Measurements from ENCODE around the gene ITGA11. TPM values are rescaled to one million over a fixed set of nuclear protein-coding genes. Genes with fewer than 3 reads are reported as not detected.

ITGA11 gene
- total RNA-seq, 4 donors from 2014 or later: 0.83 to 3.6 (median 2.0) TPM

DNA sequence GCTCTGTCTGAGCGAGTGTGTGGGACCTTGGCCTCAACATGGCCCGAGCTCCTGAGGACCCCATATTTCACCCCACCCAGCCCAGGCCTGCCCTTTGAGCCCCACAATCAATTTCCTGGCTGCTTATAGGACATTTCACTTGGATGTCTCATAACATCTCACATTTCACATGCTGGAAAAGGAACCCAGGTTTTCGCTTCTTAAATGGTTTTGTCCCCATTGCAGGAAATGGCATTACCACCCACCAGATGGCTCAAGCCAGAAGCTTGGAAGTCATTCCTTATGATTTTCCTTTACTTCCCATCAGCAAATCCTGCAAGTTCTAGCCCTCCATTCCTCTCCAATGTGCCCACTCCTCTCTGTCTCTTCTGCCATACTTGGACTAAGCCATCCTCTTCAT, 14.9 kb downstream of the ITGA11 start:
- TF ChIP-seq EP300 (IDR thresholded peaks at IDR 0.05): no peak
- TF ChIP-seq POLR2AphosphoS5 (IDR thresholded peaks at IDR 0.05): no peak
- TF ChIP-seq POLR2A (IDR thresholded peaks at IDR 0.05): no peak
- TF ChIP-seq CTCF (IDR thresholded peaks at IDR 0.05): no peak
- no peak overlapping the region for H3K27ac ChIP-seq
- H3K4me3 ChIP-seq: no peak overlapping the region
- peaks cover 14% of the 10 kb centered on the region for H3K4me1 ChIP-seq
- no peaks in the 10 kb centered on the region for H3K9me3 ChIP-seq
- peak in 1 of 2 donors; percentile 29 for DNase-seq (ENCODE audit: low spot score in 2 of 2)
- no peaks in the 10 kb centered on the region for H3K27me3 ChIP-seq
- no peaks in the 10 kb centered on the region for H3K36me3 ChIP-seq
- 98% methylated on average over 3 of the region's 3 CpGs for WGBS

GRCh38 chr15:68416158-68416535, 15.8 kb downstream of the ITGA11 start:
- H3K27me3 ChIP-seq: no peaks in the 10 kb centered on the region
- H3K36me3 ChIP-seq: no peaks in the 10 kb centered on the region
- H3K4me3 ChIP-seq: no peak overlapping the region
- DNase-seq (ENCODE audit: low spot score in 2 of 2): peak in 1 of 2 donors; percentile 52
- TF ChIP-seq POLR2AphosphoS5 (IDR thresholded peaks at IDR 0.05): no peak
- no peak for TF ChIP-seq POLR2A (IDR thresholded peaks at IDR 0.05)
- no peak for TF ChIP-seq EP300 (IDR thresholded peaks at IDR 0.05)
- TF ChIP-seq CTCF (IDR thresholded peaks at IDR 0.05): no peak
- WGBS: 82% methylated on average over 4 of the region's 4 CpGs
- H3K4me1 ChIP-seq: peaks cover 14% of the 10 kb centered on the region
- H3K9me3 ChIP-seq: no peaks in the 10 kb centered on the region
- H3K27ac ChIP-seq: no peak overlapping the region

- TF ChIP-seq POLR2A (IDR thresholded peaks at IDR 0.05): no peak
- no peak for TF ChIP-seq EP300 (IDR thresholded peaks at IDR 0.05)
- no peak for TF ChIP-seq POLR2AphosphoS5 (IDR thresholded peaks at IDR 0.05)
- TF ChIP-seq CTCF (IDR thresholded peaks at IDR 0.05): no peak
- Histone ChIP-seq H3K4me3 (no peak overlapping the region), H3K9me3 (no peaks in the 10 kb centered on the region), H3K27me3 (no peaks in the 10 kb centered on the region), H3K4me1 (peaks cover 14% of the 10 kb centered on the region), H3K36me3 (no peaks in the 10 kb centered on the region), H3K27ac (no peak overlapping the region)
- DNase-seq (ENCODE audit: low spot score in 2 of 2): peak; percentile 58 to 79
- WGBS: 49% methylated on average over 4 of the region's 6 CpGs
These were observed 16.3 kb downstream of the ITGA11 start for GRCh38 chr15:68415501-68416157.

DNA sequence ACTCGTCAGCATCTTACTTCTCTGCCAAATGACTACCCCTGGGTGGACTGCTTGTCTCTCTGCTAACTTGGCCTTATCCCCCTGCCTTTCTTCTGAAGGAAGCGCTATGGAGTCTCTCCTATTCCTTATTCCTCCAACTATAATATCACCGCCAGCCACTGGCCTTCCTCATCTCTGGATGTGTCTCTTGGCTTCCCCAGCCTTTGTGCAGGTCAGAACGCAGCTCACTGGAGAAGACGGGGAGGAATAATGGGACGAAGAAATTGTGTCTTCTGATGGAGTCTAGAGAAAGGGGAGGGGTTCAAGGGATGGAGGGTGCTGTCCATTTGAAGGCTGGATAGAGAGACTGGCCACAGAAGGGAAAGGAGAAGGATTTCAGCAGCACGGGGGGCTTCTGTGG, 16.9 kb downstream of the ITGA11 start:
- no peak for TF ChIP-seq CTCF (IDR thresholded peaks at IDR 0.05)
- no peak for TF ChIP-seq EP300 (IDR thresholded peaks at IDR 0.05)
- TF ChIP-seq POLR2AphosphoS5 (IDR thresholded peaks at IDR 0.05): no peak
- no peak for TF ChIP-seq POLR2A (IDR thresholded peaks at IDR 0.05)
- H3K4me1 ChIP-seq: peaks cover 14% of the 10 kb centered on the region
- no peak overlapping the region for H3K4me3 ChIP-seq
- no peak overlapping the region for H3K27ac ChIP-seq
- H3K27me3 ChIP-seq: no peaks in the 10 kb centered on the region
- WGBS: 77% methylated on average over 7 of the region's 7 CpGs
- no peaks in the 10 kb centered on the region for H3K36me3 ChIP-seq
- peak in 1 of 2 donors; percentile 24 for DNase-seq (ENCODE audit: low spot score in 2 of 2)
- no peaks in the 10 kb centered on the region for H3K9me3 ChIP-seq

DNA sequence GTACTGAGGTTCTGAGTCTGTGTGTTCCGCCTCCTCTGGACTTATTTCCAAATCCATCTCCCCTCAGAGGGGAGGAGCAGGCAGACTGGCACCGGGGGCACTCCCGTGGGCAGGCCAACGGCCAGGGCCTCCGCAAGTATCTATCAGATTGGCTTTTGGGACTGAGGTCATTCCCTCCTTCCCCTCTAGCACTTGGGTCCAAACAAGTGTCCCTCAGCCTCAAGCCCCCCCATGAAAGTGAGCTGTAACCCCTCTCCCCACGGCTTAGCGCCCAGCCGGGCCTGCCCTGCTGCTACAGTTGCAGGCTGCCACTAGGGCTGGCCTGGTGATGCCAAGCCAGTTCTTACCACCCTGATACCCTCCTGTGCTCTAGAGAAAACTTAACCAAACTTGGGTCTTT, 17.4 kb downstream of the ITGA11 start:
- Histone ChIP-seq H3K27ac (no peak overlapping the region), H3K36me3 (no peaks in the 10 kb centered on the region), H3K4me1 (peaks cover 14% of the 10 kb centered on the region), H3K9me3 (no peaks in the 10 kb centered on the region), H3K4me3 (no peak overlapping the region), H3K27me3 (no peaks in the 10 kb centered on the region)
- WGBS: 99% methylated on average over 8 of the region's 8 CpGs
- DNase-seq (ENCODE audit: low spot score in 2 of 2): peak; percentile 24 to 57
- TF ChIP-seq POLR2AphosphoS5 (IDR thresholded peaks at IDR 0.05) (no peak), POLR2A (IDR thresholded peaks at IDR 0.05) (no peak), EP300 (IDR thresholded peaks at IDR 0.05) (no peak), CTCF (IDR thresholded peaks at IDR 0.05) (no peak)

Data from suprapubic skin (tissue), 4 donors.